Stimulated activated CD4-positive, alpha-beta T cell treated with anti-CD3 and anti-CD28 coated beads, Interleukin-15, amount 100 ng/mL, for 48 hours (primary cell): ENCODE measurements around the gene PIK3C2A.

ENCODE experiments used
- DNase-seq, 2 donors: peaks; one replicate each; pipeline ENCODE4 v3.0.0-alpha.2; 2020; ENCODE audit warnings: low read depth in 2 of 2

PIK3C2A gene

DNA sequence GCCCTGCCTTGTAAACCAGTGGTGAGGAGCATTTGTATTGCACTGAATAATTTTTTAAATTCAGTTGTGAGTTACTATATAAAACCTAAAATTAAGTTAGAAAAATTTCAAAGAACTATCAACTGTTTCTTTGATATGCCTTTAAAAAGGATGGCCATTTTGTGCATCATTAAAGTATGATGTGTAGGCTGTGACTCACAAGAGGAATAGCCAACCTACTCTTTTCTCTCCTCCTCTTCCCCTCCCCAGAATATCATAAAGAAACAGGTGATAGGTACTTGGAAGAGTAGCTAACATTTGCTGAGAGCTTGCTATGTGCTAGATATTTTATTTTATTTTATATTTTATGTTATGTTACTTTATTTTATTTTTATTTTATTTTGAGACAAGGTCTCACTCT is 10.6 kb upstream of the PIK3C2A start:
- DNase-seq = no peak

GRCh38 chr11:17217401-17217800 is 9.6 kb upstream of the PIK3C2A start:
- DNase-seq = no peak

GRCh38 chr11:17214338-17214737 is 6.6 kb upstream of the PIK3C2A start:
- DNase-seq = no peak

DNA sequence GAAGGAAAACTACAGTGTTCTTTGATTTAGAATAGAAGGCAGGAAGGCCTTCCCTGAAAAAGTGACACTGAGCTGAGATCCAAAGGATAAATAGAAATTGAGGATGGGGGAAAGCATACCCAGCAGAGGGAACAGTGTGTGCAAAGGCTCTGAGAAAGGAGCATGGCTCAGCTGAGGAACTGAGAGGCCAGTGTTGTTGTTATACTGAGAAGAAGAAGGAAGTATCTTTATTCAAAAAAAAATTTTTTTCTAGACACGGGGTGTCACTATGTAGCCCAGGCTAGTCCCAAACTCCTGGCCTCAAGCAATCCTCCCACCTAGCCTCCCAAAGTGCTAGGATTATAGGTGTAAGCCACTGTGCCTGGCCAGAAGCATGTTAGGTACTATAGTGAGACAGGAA is 3.5 kb upstream of the PIK3C2A start:
- DNase-seq = no peak

- no peak for DNase-seq
Measured at GRCh38 chr11:17209939-17210245, 2.1 kb upstream of the PIK3C2A start.

- peak; percentile 28 to 30 for DNase-seq
Measured at GRCh38 chr11:17208257-17208999, 642 bp upstream of the PIK3C2A start.

GRCh38 chr11:17206463-17206862 is 1.3 kb downstream of the PIK3C2A start:
- DNase-seq = no peak

DNA sequence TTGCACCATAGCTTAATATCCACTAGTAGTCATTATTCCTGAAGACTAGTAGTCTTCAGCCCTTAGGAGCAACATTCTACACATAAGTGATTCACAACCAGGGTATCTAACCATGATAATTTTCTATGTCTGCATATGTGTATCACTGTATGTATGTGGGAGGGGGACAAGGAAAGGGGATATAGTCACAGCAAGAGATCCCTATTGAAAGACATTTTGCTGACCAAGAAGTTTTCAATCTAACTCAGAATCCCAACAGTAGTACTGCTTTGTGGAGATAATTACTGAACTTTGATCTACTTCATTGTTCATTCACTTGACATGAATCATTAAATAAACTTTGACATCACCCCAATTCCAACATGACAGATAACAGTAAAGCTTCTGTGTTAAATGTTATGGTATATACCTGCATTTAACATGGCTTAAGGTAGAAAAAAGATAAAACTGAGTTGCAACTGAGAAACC is 10.3 kb downstream of the PIK3C2A start:
- DNase-seq = no peak

- no peak for DNase-seq
Measured at GRCh38 chr11:17188675-17189074, 19.1 kb downstream of the PIK3C2A start.

GRCh38 chr11:17186932-17187692 is 20.7 kb downstream of the PIK3C2A start:
- DNase-seq = no peak

GRCh38 chr11:17185938-17186337 is 21.8 kb downstream of the PIK3C2A start:
- no peak for DNase-seq

GRCh38 chr11:17184882-17185587 is 22.8 kb downstream of the PIK3C2A start:
- DNase-seq = no peak

- no peak for DNase-seq
Measured at GRCh38 chr11:17183836-17184235, 23.9 kb downstream of the PIK3C2A start.

DNA sequence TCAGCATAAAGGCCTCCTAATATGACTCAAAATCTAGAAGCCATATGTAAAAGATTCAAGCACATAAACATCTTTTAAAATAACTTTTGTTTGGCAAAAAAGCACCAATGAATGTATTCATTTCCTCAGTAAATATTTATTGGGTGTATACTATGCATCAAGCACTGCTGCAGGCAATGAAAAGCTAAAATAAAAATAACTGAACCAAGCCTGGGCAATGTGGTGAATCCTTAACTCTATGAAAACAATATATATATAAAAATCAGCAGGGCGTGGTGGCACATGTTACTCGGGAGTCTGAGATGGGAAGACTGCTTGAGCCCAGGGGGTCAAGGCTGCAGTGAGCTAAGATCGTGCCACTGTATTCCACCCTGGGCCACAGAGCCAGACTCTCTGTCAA is 27.8 kb downstream of the PIK3C2A start:
- no peak for DNase-seq

- no peak for DNase-seq
Measured at GRCh38 chr11:17173332-17173731, 34.5 kb downstream of the PIK3C2A start.

DNA sequence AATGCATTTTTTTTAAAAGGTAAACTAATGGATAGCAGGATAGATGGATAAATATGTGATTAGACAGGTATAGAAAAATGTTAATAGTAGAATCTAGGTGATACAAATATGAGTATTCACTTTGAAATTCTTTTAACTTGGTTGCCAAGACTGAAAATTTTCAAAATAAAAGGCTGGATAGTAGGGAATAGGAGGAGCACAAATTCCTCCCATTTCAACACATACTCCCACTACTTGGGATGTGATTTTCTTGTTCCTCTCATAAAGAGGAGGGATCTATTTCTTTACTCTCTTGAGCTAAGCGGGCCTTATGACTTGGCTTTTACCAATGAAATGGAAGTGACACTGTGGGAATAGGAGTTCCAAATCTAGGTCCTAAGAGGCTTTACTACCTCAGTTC is 35.9 kb downstream of the PIK3C2A start:
- DNase-seq = no peak

- DNase-seq = no peak
Measured at GRCh38 chr11:17171343-17171742, 36.4 kb downstream of the PIK3C2A start.

GRCh38 chr11:17169876-17170275 is 37.9 kb downstream of the PIK3C2A start:
- no peak for DNase-seq

DNA sequence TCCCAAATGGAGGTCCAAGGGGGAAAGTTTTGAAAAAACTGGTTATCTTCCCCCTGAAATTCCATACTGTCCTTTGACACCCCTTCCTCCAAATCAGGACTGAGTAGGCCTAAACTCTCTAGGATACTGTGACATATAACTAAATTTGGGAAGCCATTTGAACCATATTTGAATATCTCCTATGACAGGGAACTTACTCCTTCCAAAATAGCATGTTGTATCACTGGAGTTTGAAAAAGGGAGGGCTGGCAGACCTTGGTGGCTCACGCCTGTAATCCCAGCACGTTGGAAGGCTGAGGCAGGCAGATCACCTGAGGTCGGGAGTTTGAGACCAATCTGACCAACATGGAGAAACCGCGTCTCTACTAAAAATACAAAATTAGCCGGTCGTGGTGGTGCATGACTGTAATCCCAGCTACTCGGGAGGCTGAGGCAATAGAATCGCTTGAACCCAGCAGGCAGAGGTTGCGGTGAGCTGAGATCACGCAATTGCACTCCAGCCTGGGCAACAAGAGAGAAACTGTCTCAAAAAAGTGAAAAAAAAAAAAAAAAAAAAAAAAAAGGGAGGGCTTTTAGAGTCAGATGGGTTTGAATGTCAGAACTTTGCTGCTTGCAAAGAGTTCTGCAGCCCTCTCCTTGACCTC is 42.4 kb downstream of the PIK3C2A start:
- no peak for DNase-seq

GRCh38 chr11:17164361-17165246 is 43.2 kb downstream of the PIK3C2A start:
- DNase-seq = no peak

DNA sequence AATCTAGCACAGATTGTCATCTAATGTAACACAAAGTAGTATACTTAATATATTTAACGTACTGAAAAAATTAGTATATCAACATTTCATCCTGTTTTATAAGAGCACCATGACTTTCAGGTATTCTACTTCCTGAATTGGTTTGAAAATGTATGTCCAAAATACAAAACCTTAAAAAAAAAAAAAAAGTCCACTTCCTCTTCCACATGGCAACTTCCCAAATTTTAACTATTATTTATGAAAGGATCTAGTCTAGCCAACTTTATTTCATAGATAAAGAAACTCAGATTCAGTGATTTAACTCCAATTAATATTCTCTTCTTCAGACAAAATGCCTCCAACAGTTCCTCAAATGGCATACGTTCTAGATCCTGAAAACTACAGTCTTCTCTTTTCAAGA is 44.0 kb downstream of the PIK3C2A start:
- no peak for DNase-seq
